Kidney (tissue), 14 donors: ENCODE data around the gene PAX5. TPM values are rescaled to one million over a fixed set of nuclear protein-coding genes. Genes with fewer than 3 reads are reported as not detected.

Source experiments
- DNase-seq, 5 donors: peaks; one replicate each; pipeline ENCODE4 v3.0.0-alpha.2; 2013 to 2020
- FAIRE-seq: peaks from 2 replicates; lab custom pipeline; 2012; peaks lifted over from hg19 to GRCh38; lab: Jason Lieb, UNC
- H3K27ac ChIP-seq, 2 donors: one replicate each; pipeline ENCODE4 v1.7.0; 2013; ENCODE audit warnings: low read depth in 2 of 2, low read length in 2 of 2, inconsistent platforms in 1 of 2
- H3K27me3 ChIP-seq: one replicate; pipeline ENCODE4 v1.7.1; 2013; ENCODE audit warnings: low read length, inconsistent platforms; ENCODE audit not compliant: control insufficient read depth, insufficient read depth
- H3K36me3 ChIP-seq, 3 donors: one replicate each; pipeline versions ENCODE4 v1.7.0 to v1.7.1; 2013; ENCODE audit warnings: low read length in 3 of 3, control low read depth in 1 of 3, inconsistent platforms in 1 of 3; ENCODE audit not compliant: insufficient read depth in 3 of 3, control insufficient read depth in 2 of 3
- H3K4me1 ChIP-seq, 3 donors: one replicate each; pipeline versions ENCODE4 v1.7.0 to v1.7.1; 2013; ENCODE audit warnings: low read length in 3 of 3, inconsistent platforms in 1 of 3, low read depth in 1 of 3; ENCODE audit not compliant: control insufficient read depth in 2 of 3, insufficient read depth in 2 of 3
- H3K4me3 ChIP-seq, 3 donors: one replicate each; pipeline versions ENCODE4 v1.7.0 to v1.8.1; 2013; ENCODE audit warnings: low read length in 3 of 3, control low read depth in 1 of 3, inconsistent platforms in 1 of 3
- H3K9ac ChIP-seq, 3 donors: one replicate each; pipeline versions ENCODE4 v1.7.0 to v1.7.1; 2013; ENCODE audit warnings: low read length in 3 of 3, control low read depth in 1 of 3, inconsistent platforms in 1 of 3
- H3K9me3 ChIP-seq, 3 donors: one replicate each; pipeline versions ENCODE4 v1.7.0 to v1.7.1; 2013; ENCODE audit warnings: low read length in 3 of 3, control low read depth in 1 of 3, inconsistent platforms in 1 of 3; ENCODE audit not compliant: control insufficient read depth in 2 of 3, insufficient read depth in 1 of 3
- CTCF ChIP-seq: IDR thresholded peaks from 3 replicates; pipeline ENCODE4 v1.5.1; 2012; ENCODE audit warnings: mild to moderate bottlenecking, moderate library complexity, borderline replicate concordance; ENCODE audit not compliant: insufficient read depth; ENCODE audit errors: extremely low read depth
- intact Hi-C: fragments of 100-400 bp; cut with DNase I; formaldehyde crosslinking; loops from one replicate; pipeline ENCODE4 v1.11.1; 2022
- polyA plus RNA-seq: library from polyadenylated mRNA; stranded (reverse); fragments of 350-450 nt; fragmentation: Illumina TruSeq; extraction: RNeasy Lipid Tissue Mini Kit (QIAGEN cat#74804); gene quantifications from one replicate; pipeline ENCODE4 v1.2.3, GENCODE V29; 2014; ENCODE audit warnings: low read depth, low replicate concordance; ENCODE audit not compliant: insufficient read depth
- total RNA-seq: library from RNA; stranded (reverse); fragmentation: NEBNext Ultra II Directional; extraction: Animal tissue kit (Norgen Biotek cat#: 25700); gene quantifications from one replicate; pipeline ENCODE4 v1.2.1, GENCODE V29; 2021
- donor health status: control.
- donor health status: control.
- donor health status: control.
- donor health status: control.
- donor health status: control.
- donor health status: DM: yes; HTN: yes; CAD: no.
- donor health status: Normal renal cell carcinoma (clear cell type).

PAX5 gene
- total and polyA plus RNA-seq, 2 donors from 2014 or later: 2.7 TPM; not detected in 1

- Histone ChIP-seq H3K27me3 (peaks cover 8% of the 10 kb centered on the region), H3K4me3 (no peak overlapping the region)
- FAIRE-seq: no peak
These were observed 38.0 kb downstream of the PAX5 start for GRCh38 chr9:36995927-36996705.

DNA sequence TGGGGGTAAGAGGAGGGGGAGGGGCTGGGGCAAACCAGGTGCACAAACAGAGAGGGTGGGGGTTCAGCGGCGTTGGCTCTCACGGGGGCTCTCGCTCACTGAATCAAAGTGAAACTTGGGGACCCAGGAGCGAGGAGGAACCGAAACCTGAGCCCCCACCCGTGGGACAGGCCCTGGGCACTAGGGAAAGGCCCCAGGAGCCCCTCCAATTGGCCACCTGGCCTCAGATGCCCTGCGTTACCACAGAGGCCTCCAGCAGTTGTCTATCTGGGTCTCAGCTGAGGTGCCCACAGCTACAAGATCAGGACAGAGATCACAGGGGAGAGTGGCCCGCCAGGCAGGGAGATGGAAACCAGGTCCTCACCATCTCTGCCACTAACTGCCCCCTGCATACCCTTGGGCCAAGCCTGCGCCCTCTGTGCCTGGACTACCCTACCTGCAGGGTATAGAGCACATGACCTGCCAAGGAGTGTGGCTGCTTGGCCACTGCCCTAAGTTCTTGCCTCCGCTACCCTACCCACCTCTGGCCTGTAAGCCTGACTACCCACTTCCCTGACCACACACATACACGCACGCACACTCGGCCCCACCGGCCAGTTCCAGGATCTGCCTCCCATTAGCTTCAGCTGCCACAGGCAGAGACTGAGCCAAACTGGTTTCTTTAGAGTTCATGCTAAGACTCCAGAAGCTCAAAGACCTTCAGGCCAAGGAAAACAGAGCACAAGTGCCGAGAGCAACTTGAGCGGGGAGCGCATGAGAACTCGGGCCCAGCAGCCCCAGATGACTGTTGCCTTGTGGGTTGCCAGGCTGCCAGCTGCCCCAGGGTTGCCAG is 39.9 kb downstream of the PAX5 start:
- no peak overlapping the region for H3K9ac ChIP-seq
- H3K36me3 ChIP-seq: no peaks in the 10 kb centered on the region
- TF ChIP-seq CTCF: no peak
- no peak overlapping the region for H3K27ac ChIP-seq
- no peak for DNase-seq
- H3K27me3 ChIP-seq: peaks cover 14% of the 10 kb centered on the region
- no peak overlapping the region for H3K4me3 ChIP-seq
- peaks cover 0 to 2% (median 0%) of the 10 kb centered on the region in 3 donors for H3K4me1 ChIP-seq
- H3K9me3 ChIP-seq: peaks cover 0 to 11% (median 3%) of the 10 kb centered on the region in 3 donors
- FAIRE-seq: no peak
- intact Hi-C loops: no loop called here

More at GRCh38 chr9:36995927-36996705, 38.0 kb downstream of the PAX5 start:
- Histone ChIP-seq H3K9ac (no peak overlapping the region), H3K36me3 (no peaks in the 10 kb centered on the region), H3K9me3 (peaks cover 0 to 6% (median 3%) of the 10 kb centered on the region in 3 donors), H3K27ac (no peak overlapping the region), H3K4me1 (peaks cover 0 to 2% (median 0%) of the 10 kb centered on the region in 3 donors)
- intact Hi-C loops: no loop called here
- TF ChIP-seq CTCF: peak; percentile 38
- peak in 4 of 5 donors; percentile 65 to 72 (median 70) for DNase-seq

- Histone ChIP-seq H3K27ac (no peak overlapping the region), H3K9ac (no peak overlapping the region), H3K4me3 (no peak overlapping the region), H3K9me3 (peaks cover 0 to 11% (median 3%) of the 10 kb centered on the region in 3 donors), H3K27me3 (peaks cover 24% of the 10 kb centered on the region), H3K36me3 (no peaks in the 10 kb centered on the region), H3K4me1 (peaks cover 0 to 2% (median 0%) of the 10 kb centered on the region in 3 donors)
- TF ChIP-seq CTCF: no peak
- FAIRE-seq (no peak), DNase-seq (peak in 1 of 5 donors; percentile 37)
- intact Hi-C loops: no loop called here
These were observed 41.4 kb downstream of the PAX5 start for GRCh38 chr9:36992501-36993316.
